ENCODE measurements around the gene UBAP1L. TPM values are rescaled to one million over a fixed set of nuclear protein-coding genes. Genes with fewer than 3 reads are reported as not detected.

The UBAP1L gene
- total RNA-seq, 1 experiment from 2014 or later, result 3.0 TPM

GRCh38 chr15:65067317-65067644 is 47.7 kb downstream of the UBAP1L start:
- H2BK20ac ChIP-seq (ENCODE audit: low read depth, low read length, poor library complexity, severe bottlenecking), result no peak overlapping the region
- H3K27ac ChIP-seq (ENCODE audit: insufficient read length, low read depth, low read length), result no peak overlapping the region
- H4K91ac ChIP-seq (ENCODE audit: insufficient read length, low read depth, low read length), result no peak overlapping the region
- H3K9ac ChIP-seq (ENCODE audit: extremely low read depth, insufficient read length, low read length), result peak overlapping the region; percentile 16
- peak overlapping the region; percentile 62; the same call in 1 of the 2 replicates for H3K14ac ChIP-seq (ENCODE audit: insufficient read depth, low read length)
- H4K5ac ChIP-seq (ENCODE audit: insufficient read length, low read depth, low read length), result no peak overlapping the region
- WGBS (ENCODE audit: extremely low coverage, insufficient read length, low lambda C conversion rate), result no CpG with 5 or more reads among the region's 8 CpGs
- no peak overlapping the region for H3K4ac ChIP-seq (ENCODE audit: low read depth, low read length)
- H3K4me1 Mint-ChIP-seq, result peaks cover 36 to 37% of the 10 kb centered on the region in 2 experiments
- H3K56ac ChIP-seq (ENCODE audit: insufficient read length, low read depth, low read length), result no peak overlapping the region
- no peak for DNase-seq
- no peak overlapping the region for H2AK5ac ChIP-seq (ENCODE audit: insufficient read length, low read length)
- no peak overlapping the region for H2BK120ac ChIP-seq (ENCODE audit: low read depth, low read length, poor library complexity, severe bottlenecking)
- H2BK5ac ChIP-seq (ENCODE audit: insufficient read length, low read length), result no peak overlapping the region
- peak overlapping the region; percentile 78 for H3K4me2 ChIP-seq (ENCODE audit: insufficient read depth, insufficient read length, low read length)
- no peak overlapping the region for H2AFZ ChIP-seq (ENCODE audit: low read length)
- H3K27me3 Mint-ChIP-seq (ENCODE audit: low read depth), result peaks cover 8% of the 10 kb centered on the region
- H2BK12ac ChIP-seq (ENCODE audit: insufficient read length, low read depth, low read length), result no peak overlapping the region
- peaks cover 7% of the 10 kb centered on the region for H3K23me2 ChIP-seq (ENCODE audit: insufficient read length, low read depth, low read length, poor library complexity, severe bottlenecking)
- no peak overlapping the region for H3K23ac ChIP-seq (ENCODE audit: insufficient read length, low read depth, low read length)
- no peaks in the 10 kb centered on the region for H3K79me1 ChIP-seq (ENCODE audit: insufficient read depth, low read depth, low read length, poor library complexity, severe bottlenecking)
- H3T11ph ChIP-seq (ENCODE audit: low read length), result no peak overlapping the region
- no peaks in the 10 kb centered on the region for H3K9me3 ChIP-seq (ENCODE audit: control insufficient read depth, low read depth, low read length)
- no peaks in the 10 kb centered on the region for H4K20me1 ChIP-seq (ENCODE audit: control insufficient read depth, insufficient read depth, insufficient read length)
- no peaks in the 10 kb centered on the region for H3K79me2 ChIP-seq (ENCODE audit: insufficient read depth, low read length)
- H3K18ac ChIP-seq (ENCODE audit: insufficient read length, low read depth, low read length), result peak overlapping the region; percentile 47
- peaks cover 0 to 3% (median 0%) of the 10 kb centered on the region in 3 experiments; a peak in 2 of 7 replicates for H3K36me3 Mint-ChIP-seq (ENCODE audit: insufficient read depth in 1 of 3, low read depth in 3 of 3)
- TF ChIP-seq, protein P1, sequence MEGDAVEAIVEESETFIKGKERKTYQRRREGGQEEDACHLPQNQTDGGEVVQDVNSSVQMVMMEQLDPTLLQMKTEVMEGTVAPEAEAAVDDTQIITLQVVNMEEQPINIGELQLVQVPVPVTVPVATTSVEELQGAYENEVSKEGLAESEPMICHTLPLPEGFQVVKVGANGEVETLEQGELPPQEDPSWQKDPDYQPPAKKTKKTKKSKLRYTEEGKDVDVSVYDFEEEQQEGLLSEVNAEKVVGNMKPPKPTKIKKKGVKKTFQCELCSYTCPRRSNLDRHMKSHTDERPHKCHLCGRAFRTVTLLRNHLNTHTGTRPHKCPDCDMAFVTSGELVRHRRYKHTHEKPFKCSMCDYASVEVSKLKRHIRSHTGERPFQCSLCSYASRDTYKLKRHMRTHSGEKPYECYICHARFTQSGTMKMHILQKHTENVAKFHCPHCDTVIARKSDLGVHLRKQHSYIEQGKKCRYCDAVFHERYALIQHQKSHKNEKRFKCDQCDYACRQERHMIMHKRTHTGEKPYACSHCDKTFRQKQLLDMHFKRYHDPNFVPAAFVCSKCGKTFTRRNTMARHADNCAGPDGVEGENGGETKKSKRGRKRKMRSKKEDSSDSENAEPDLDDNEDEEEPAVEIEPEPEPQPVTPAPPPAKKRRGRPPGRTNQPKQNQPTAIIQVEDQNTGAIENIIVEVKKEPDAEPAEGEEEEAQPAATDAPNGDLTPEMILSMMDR (conservative IDR thresholded peaks at IDR 0.05), result no peak
- no peak overlapping the region for H2BK15ac ChIP-seq (ENCODE audit: low read depth, low read length)
- no peaks in the 10 kb centered on the region for H3K27me3 ChIP-seq (ENCODE audit: insufficient read depth, low read length)
- H3K4me3 Mint-ChIP-seq, result peak overlapping the region; percentile 74 to 81
- no peak overlapping the region for H4K8ac ChIP-seq (replicated peaks; ENCODE audit: insufficient read length, low read depth, low read length)
- H3K4me1 ChIP-seq (ENCODE audit: insufficient read depth, low read length), result peaks cover 5% of the 10 kb centered on the region
- no peaks in the 10 kb centered on the region; a peak in 1 of 5 replicates for H3K9me3 Mint-ChIP-seq
- peak overlapping the region in 1 of 3 experiments; percentile 77; a peak in 2 of 7 replicates for H3K27ac Mint-ChIP-seq

Data from H9 (cell line).